H9 (cell line): Measurements from ENCODE around the gene ANKRD53. TPM values are rescaled to one million over a fixed set of nuclear protein-coding genes. Genes with fewer than 3 reads are reported as not detected.

Source experiments
- DNase-seq: peaks from one replicate; pipeline ENCODE4 v3.0.0-alpha.2; 2017
- H2AFZ ChIP-seq: one replicate; pipeline ENCODE4 v1.6.1; 2013; ENCODE audit warnings: mild to moderate bottlenecking, low read length, control low read depth, moderate library complexity
- H2AK5ac ChIP-seq: 2 replicates; pipeline ENCODE4 v1.6.1; 2013; ENCODE audit warnings: low read length, control low read depth, mixed read lengths; ENCODE audit not compliant: insufficient read length
- H2BK120ac ChIP-seq: one replicate; pipeline ENCODE4 v1.6.1; 2013; ENCODE audit warnings: low read depth, mild to moderate bottlenecking, low read length, control low read depth, inconsistent platforms; ENCODE audit not compliant: poor library complexity, severe bottlenecking
- H2BK12ac ChIP-seq: 2 replicates; pipeline ENCODE4 v1.6.1; 2013; ENCODE audit warnings: low read length, control low read depth, mixed read lengths, low read depth; ENCODE audit not compliant: insufficient read length
- H2BK15ac ChIP-seq: 2 replicates; pipeline ENCODE4 v1.6.1; 2013; ENCODE audit warnings: low read depth, low read length, control low read depth
- H2BK20ac ChIP-seq: one replicate; pipeline ENCODE4 v1.6.1; 2013; ENCODE audit warnings: low read depth, mild to moderate bottlenecking, low read length, control low read depth, inconsistent platforms; ENCODE audit not compliant: poor library complexity, severe bottlenecking
- H2BK5ac ChIP-seq: 2 replicates; pipeline ENCODE4 v1.6.1; 2013; ENCODE audit warnings: low read length, control low read depth, mixed read lengths; ENCODE audit not compliant: insufficient read length
- H3K14ac ChIP-seq: 2 replicates; pipeline ENCODE4 v1.6.1; 2013; ENCODE audit warnings: low read length, control low read depth; ENCODE audit not compliant: insufficient read depth
- H3K18ac ChIP-seq: 2 replicates; pipeline ENCODE4 v1.6.1; 2013; ENCODE audit warnings: low read depth, mild to moderate bottlenecking, mixed read lengths, low read length, control low read depth; ENCODE audit not compliant: insufficient read length
- H3K23ac ChIP-seq: 2 replicates; pipeline ENCODE4 v1.6.1; 2013; ENCODE audit warnings: low read length, control low read depth, mixed read lengths, low read depth; ENCODE audit not compliant: insufficient read length
- H3K23me2 ChIP-seq: 2 replicates; pipeline ENCODE4 v1.6.1; 2013; ENCODE audit warnings: low read depth, mild to moderate bottlenecking, mixed read lengths, low read length, control low read depth; ENCODE audit not compliant: insufficient read length, poor library complexity, severe bottlenecking
- H3K27ac ChIP-seq: 2 replicates; pipeline ENCODE4 v1.5.1; 2013; ENCODE audit warnings: low read length, control low read depth, mixed read lengths, low read depth; ENCODE audit not compliant: insufficient read length
- H3K27me3 ChIP-seq: 2 replicates; pipeline ENCODE4 v1.6.1; 2013; ENCODE audit warnings: low read length, control low read depth, inconsistent platforms; ENCODE audit not compliant: insufficient read depth
- H3K4ac ChIP-seq: 2 replicates; pipeline ENCODE4 v1.6.1; 2013; ENCODE audit warnings: low read depth, mild to moderate bottlenecking, control low read depth, inconsistent platforms, low read length, moderate library complexity
- H3K4me1 ChIP-seq: 2 replicates; pipeline ENCODE4 v1.6.1; 2013; ENCODE audit warnings: low read length, control low read depth, inconsistent platforms; ENCODE audit not compliant: insufficient read depth
- H3K4me2 ChIP-seq: 2 replicates; pipeline ENCODE4 v1.6.1; 2013; ENCODE audit warnings: low read length, control low read depth, mixed read lengths; ENCODE audit not compliant: insufficient read length, insufficient read depth
- H3K56ac ChIP-seq: 2 replicates; pipeline ENCODE4 v1.6.1; 2013; ENCODE audit warnings: low read depth, mild to moderate bottlenecking, mixed read lengths, low read length, control low read depth; ENCODE audit not compliant: insufficient read length
- H3K79me1 ChIP-seq: 2 replicates; pipeline ENCODE4 v1.6.1; 2013; ENCODE audit warnings: low read depth, mild to moderate bottlenecking, moderate library complexity, low read length, control low read depth, inconsistent platforms; ENCODE audit not compliant: insufficient read depth, poor library complexity, severe bottlenecking
- H3K79me2 ChIP-seq: 2 replicates; pipeline ENCODE4 v1.6.1; 2013; ENCODE audit warnings: low read length, control low read depth, inconsistent platforms; ENCODE audit not compliant: insufficient read depth
- H3K9ac ChIP-seq: 2 replicates; pipeline ENCODE4 v1.6.1; 2013; ENCODE audit warnings: low read length, control low read depth, mixed read lengths; ENCODE audit not compliant: insufficient read length; ENCODE audit errors: extremely low read depth
- H3K9me3 ChIP-seq: one replicate; pipeline ENCODE4 v1.6.1; 2013; ENCODE audit warnings: low read depth, low read length, inconsistent platforms; ENCODE audit not compliant: control insufficient read depth
- H3T11ph ChIP-seq: one replicate; pipeline ENCODE4 v1.6.1; 2013; ENCODE audit warnings: mild to moderate bottlenecking, low read length, control low read depth, inconsistent platforms
- H4K20me1 ChIP-seq: one replicate; pipeline ENCODE4 v1.6.1; 2013; ENCODE audit not compliant: control insufficient read depth, insufficient read length, insufficient read depth
- H4K5ac ChIP-seq: 2 replicates; pipeline ENCODE4 v1.6.1; 2013; ENCODE audit warnings: low read depth, mild to moderate bottlenecking, mixed read lengths, low read length, control low read depth; ENCODE audit not compliant: insufficient read length
- H4K8ac ChIP-seq: replicated peaks from 2 replicates; pipeline ENCODE4 v1.6.1; 2013; ENCODE audit warnings: low read length, control low read depth, mixed read lengths, low read depth; ENCODE audit not compliant: insufficient read length
- H4K91ac ChIP-seq: 2 replicates; pipeline ENCODE4 v1.6.1; 2013; ENCODE audit warnings: low read depth, mild to moderate bottlenecking, moderate library complexity, mixed read lengths, low read length, control low read depth; ENCODE audit not compliant: insufficient read length
- H3K27ac Mint-ChIP-seq, 3 experiments: 2 replicates in 2 of 3; 3 replicates in 1 of 3; pipeline ENCODE4 v1.8.0; 2020 to 2021; ENCODE audit warnings: mixed read lengths in 3 of 3, mild to moderate bottlenecking in 1 of 3, moderate library complexity in 1 of 3
- H3K27me3 Mint-ChIP-seq: 2 replicates; pipeline ENCODE4 v1.8.0; 2021; ENCODE audit warnings: low read depth, mild to moderate bottlenecking, moderate library complexity, mixed read lengths
- H3K36me3 Mint-ChIP-seq, 3 experiments: 2 replicates in 2 of 3; 3 replicates in 1 of 3; pipeline ENCODE4 v1.8.0; 2020 to 2021; ENCODE audit warnings: low read depth in 3 of 3, mixed read lengths in 3 of 3; ENCODE audit not compliant: insufficient read depth in 1 of 3
- H3K4me1 Mint-ChIP-seq, 2 experiments: 2 replicates each; pipeline ENCODE4 v1.8.0; 2020; ENCODE audit warnings: mixed read lengths in 2 of 2
- H3K4me3 Mint-ChIP-seq, 2 experiments: 2 replicates in 1 of 2; 3 replicates in 1 of 2; pipeline ENCODE4 v1.8.0; 2020 to 2021; ENCODE audit warnings: mild to moderate bottlenecking in 2 of 2, mixed read lengths in 2 of 2, moderate library complexity in 1 of 2
- H3K9me3 Mint-ChIP-seq, 2 experiments: 2 replicates in 1 of 2; 3 replicates in 1 of 2; pipeline ENCODE4 v1.8.0; 2020; ENCODE audit warnings: mild to moderate bottlenecking in 2 of 2, mixed read lengths in 2 of 2, moderate library complexity in 1 of 2
- CTCF ChIP-seq: fragments of 200-600 bp; sonication (generic); conservative IDR thresholded peaks from 3 replicates; pipeline ENCODE4 v1.8.0; 2021; ENCODE audit warnings: antibody characterized with exemption, mild to moderate bottlenecking
- WGBS: extraction: QIAGEN DNeasy Blood & Tissue Kit; methylation state at CpG from one replicate; pipeline ENCODE4 v1.1.7; 2013; ENCODE audit warnings: missing lambda C conversion rate, low lambda C conversion rate, mixed read lengths; ENCODE audit not compliant: insufficient read length; ENCODE audit errors: extremely low coverage; 5-methylcytosine and 5-hydroxymethylcytosine counted together
- total RNA-seq: library from RNA; stranded (reverse); gene quantifications from 2 replicates; pipeline ENCODE4 v1.2.1, GENCODE V29; 2021

The ANKRD53 gene
- total RNA-seq, 1 experiment from 2014 or later, result 0.28 TPM

GRCh38 chr2:70960833-70961647, 17.4 kb upstream of the ANKRD53 start:
- H2AFZ ChIP-seq, result no peak overlapping the region
- H2BK20ac ChIP-seq, result no peak overlapping the region
- no CpG with 5 or more reads among the region's 14 CpGs for WGBS
- H2AK5ac ChIP-seq, result no peak overlapping the region
- H3K27me3 ChIP-seq, result peaks cover 15% of the 10 kb centered on the region; the same call in 1 of the 2 replicates
- H3K9me3 ChIP-seq, result no peaks in the 10 kb centered on the region
- no peak overlapping the region for H3K23ac ChIP-seq
- no peak overlapping the region for H3K14ac ChIP-seq
- H3K79me1 ChIP-seq, result no peaks in the 10 kb centered on the region
- H4K8ac ChIP-seq, result no peak overlapping the region
- no peaks in the 10 kb centered on the region; a peak in 1 of 5 replicates for H3K9me3 Mint-ChIP-seq
- no peak overlapping the region for H3K4ac ChIP-seq
- peak; percentile 72 for DNase-seq
- peaks cover 78% of the 10 kb centered on the region for H3K27me3 Mint-ChIP-seq
- TF ChIP-seq CTCF, result no peak
- H4K20me1 ChIP-seq, result peaks cover 3% of the 10 kb centered on the region
- peaks cover 3 to 5% of the 10 kb centered on the region in 2 experiments for H3K4me1 Mint-ChIP-seq
- no peak overlapping the region for H2BK15ac ChIP-seq
- H3T11ph ChIP-seq, result no peak overlapping the region
- H3K56ac ChIP-seq, result no peak overlapping the region
- H4K91ac ChIP-seq, result no peak overlapping the region
- no peak overlapping the region for H2BK120ac ChIP-seq
- peaks cover 7% of the 10 kb centered on the region for H3K23me2 ChIP-seq
- no peak overlapping the region for H3K18ac ChIP-seq
- H4K5ac ChIP-seq, result no peak overlapping the region
- no peak overlapping the region for H3K27ac Mint-ChIP-seq
- no peak overlapping the region for H3K27ac ChIP-seq
- no peak overlapping the region for H2BK12ac ChIP-seq
- peak overlapping the region in 1 of 2 experiments; percentile 45; a peak in 1 of 5 replicates for H3K4me3 Mint-ChIP-seq
- no peak overlapping the region for H2BK5ac ChIP-seq
- no peaks in the 10 kb centered on the region for H3K79me2 ChIP-seq
- H3K4me1 ChIP-seq, result no peaks in the 10 kb centered on the region
- no peaks in the 10 kb centered on the region for H3K36me3 Mint-ChIP-seq
- H3K4me2 ChIP-seq, result no peak overlapping the region
- H3K9ac ChIP-seq, result no peak overlapping the region
